ENCODE measurements around the gene ELOVL2.

The ELOVL2 gene

GRCh38 chr6:11056871-11057270, 12.8 kb upstream of the ELOVL2 start:
- DNase-seq (ENCODE audit: low read depth): no peak

GRCh38 chr6:11055127-11055627, 11.1 kb upstream of the ELOVL2 start:
- DNase-seq (ENCODE audit: low read depth): peak; percentile 23

GRCh38 chr6:11054722-11055121, 10.6 kb upstream of the ELOVL2 start:
- no peak for DNase-seq (ENCODE audit: low read depth)

- DNase-seq (ENCODE audit: low read depth): no peak
Measured at GRCh38 chr6:11053307-11053706, 9.2 kb upstream of the ELOVL2 start.

- DNase-seq (ENCODE audit: low read depth): peak; percentile 54
Measured at GRCh38 chr6:11050731-11051130, 6.6 kb upstream of the ELOVL2 start.

GRCh38 chr6:11044712-11045167, 635 bp upstream of the ELOVL2 start:
- DNase-seq (ENCODE audit: low read depth): no peak

- DNase-seq (ENCODE audit: low read depth): peak; percentile 19
Measured at GRCh38 chr6:11043378-11043960, 636 bp downstream of the ELOVL2 start.

- no peak for DNase-seq (ENCODE audit: low read depth)
Measured at GRCh38 chr6:11042750-11043377, 1.2 kb downstream of the ELOVL2 start.

GRCh38 chr6:11042025-11042749, 1.9 kb downstream of the ELOVL2 start:
- no peak for DNase-seq (ENCODE audit: low read depth)

- no peak for DNase-seq (ENCODE audit: low read depth)
Measured at GRCh38 chr6:11040134-11040533, 4.0 kb downstream of the ELOVL2 start.

- DNase-seq (ENCODE audit: low read depth): no peak
Measured at GRCh38 chr6:11039040-11039439, 5.1 kb downstream of the ELOVL2 start.

- no peak for DNase-seq (ENCODE audit: low read depth)
Measured at GRCh38 chr6:11036977-11037430, 7.1 kb downstream of the ELOVL2 start.

GRCh38 chr6:11036351-11036740, 7.8 kb downstream of the ELOVL2 start:
- no peak for DNase-seq (ENCODE audit: low read depth)

GRCh38 chr6:11035616-11036350, 8.3 kb downstream of the ELOVL2 start:
- no peak for DNase-seq (ENCODE audit: low read depth)

GRCh38 chr6:11033825-11034224, 10.3 kb downstream of the ELOVL2 start:
- DNase-seq (ENCODE audit: low read depth): peak; percentile 94

GRCh38 chr6:11030904-11031303, 13.2 kb downstream of the ELOVL2 start:
- no peak for DNase-seq (ENCODE audit: low read depth)

- no peak for DNase-seq (ENCODE audit: low read depth)
Measured at GRCh38 chr6:11028959-11029358, 15.1 kb downstream of the ELOVL2 start.

- DNase-seq (ENCODE audit: low read depth): no peak
Measured at GRCh38 chr6:11027565-11028110, 16.5 kb downstream of the ELOVL2 start.

- no peak for DNase-seq (ENCODE audit: low read depth)
Measured at GRCh38 chr6:11025921-11026635, 18.0 kb downstream of the ELOVL2 start.

- DNase-seq (ENCODE audit: low read depth): no peak
Measured at GRCh38 chr6:11025130-11025529, 19.0 kb downstream of the ELOVL2 start.

- no peak for DNase-seq (ENCODE audit: low read depth)
Measured at GRCh38 chr6:11023032-11023431, 21.1 kb downstream of the ELOVL2 start.
